ENCODE data around the gene GSE1.

DNA sequence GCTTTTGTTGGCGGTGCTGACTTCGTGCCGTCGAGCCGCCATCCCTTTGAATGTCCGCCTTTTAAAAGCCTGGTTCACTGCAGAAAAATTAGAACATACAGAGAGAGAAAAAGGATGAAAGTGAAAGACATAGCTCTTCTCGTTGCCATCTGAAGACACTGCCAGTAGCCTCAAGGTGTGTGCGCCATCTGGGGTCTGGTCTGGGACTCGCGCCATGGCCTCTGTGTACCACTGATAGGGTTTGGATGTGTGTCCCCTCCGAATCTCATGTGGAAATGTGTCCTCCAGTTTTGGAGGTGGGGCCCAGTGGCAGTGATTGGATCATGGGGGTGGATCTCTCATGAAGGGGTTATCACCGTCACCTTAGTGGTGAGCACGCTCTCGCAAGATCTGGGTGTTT is 15.5 kb downstream of the GSE1 start:
- TF ChIP-seq IRF2 (CRISPR knock-in tag; IDR thresholded peaks at IDR 0.05; ENCODE audit: borderline replicate concordance, low read depth) (no peak), TEAD4 (CRISPR knock-in tag; IDR thresholded peaks at IDR 0.05) (no peak), SP1 (CRISPR knock-in tag; conservative IDR thresholded peaks at IDR 0.05) (no peak), ZBTB21 (CRISPR knock-in tag; IDR thresholded peaks at IDR 0.05; ENCODE audit: borderline replicate concordance) (no peak), ATF1 (CRISPR knock-in tag; IDR thresholded peaks at IDR 0.05) (no peak), FOXJ3 (CRISPR knock-in tag; IDR thresholded peaks at IDR 0.05; ENCODE audit: borderline replicate concordance) (no peak)
- TF ChIP-seq, protein P1, sequence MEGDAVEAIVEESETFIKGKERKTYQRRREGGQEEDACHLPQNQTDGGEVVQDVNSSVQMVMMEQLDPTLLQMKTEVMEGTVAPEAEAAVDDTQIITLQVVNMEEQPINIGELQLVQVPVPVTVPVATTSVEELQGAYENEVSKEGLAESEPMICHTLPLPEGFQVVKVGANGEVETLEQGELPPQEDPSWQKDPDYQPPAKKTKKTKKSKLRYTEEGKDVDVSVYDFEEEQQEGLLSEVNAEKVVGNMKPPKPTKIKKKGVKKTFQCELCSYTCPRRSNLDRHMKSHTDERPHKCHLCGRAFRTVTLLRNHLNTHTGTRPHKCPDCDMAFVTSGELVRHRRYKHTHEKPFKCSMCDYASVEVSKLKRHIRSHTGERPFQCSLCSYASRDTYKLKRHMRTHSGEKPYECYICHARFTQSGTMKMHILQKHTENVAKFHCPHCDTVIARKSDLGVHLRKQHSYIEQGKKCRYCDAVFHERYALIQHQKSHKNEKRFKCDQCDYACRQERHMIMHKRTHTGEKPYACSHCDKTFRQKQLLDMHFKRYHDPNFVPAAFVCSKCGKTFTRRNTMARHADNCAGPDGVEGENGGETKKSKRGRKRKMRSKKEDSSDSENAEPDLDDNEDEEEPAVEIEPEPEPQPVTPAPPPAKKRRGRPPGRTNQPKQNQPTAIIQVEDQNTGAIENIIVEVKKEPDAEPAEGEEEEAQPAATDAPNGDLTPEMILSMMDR (IDR thresholded peaks at IDR 0.05), result no peak
- TF ChIP-seq, protein P2, sequence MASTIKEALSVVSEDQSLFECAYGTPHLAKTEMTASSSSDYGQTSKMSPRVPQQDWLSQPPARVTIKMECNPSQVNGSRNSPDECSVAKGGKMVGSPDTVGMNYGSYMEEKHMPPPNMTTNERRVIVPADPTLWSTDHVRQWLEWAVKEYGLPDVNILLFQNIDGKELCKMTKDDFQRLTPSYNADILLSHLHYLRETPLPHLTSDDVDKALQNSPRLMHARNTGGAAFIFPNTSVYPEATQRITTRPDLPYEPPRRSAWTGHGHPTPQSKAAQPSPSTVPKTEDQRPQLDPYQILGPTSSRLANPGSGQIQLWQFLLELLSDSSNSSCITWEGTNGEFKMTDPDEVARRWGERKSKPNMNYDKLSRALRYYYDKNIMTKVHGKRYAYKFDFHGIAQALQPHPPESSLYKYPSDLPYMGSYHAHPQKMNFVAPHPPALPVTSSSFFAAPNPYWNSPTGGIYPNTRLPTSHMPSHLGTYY (CRISPR knock-in tag; IDR thresholded peaks at IDR 0.05), result no peak
- TF ChIP-seq, protein P3, sequence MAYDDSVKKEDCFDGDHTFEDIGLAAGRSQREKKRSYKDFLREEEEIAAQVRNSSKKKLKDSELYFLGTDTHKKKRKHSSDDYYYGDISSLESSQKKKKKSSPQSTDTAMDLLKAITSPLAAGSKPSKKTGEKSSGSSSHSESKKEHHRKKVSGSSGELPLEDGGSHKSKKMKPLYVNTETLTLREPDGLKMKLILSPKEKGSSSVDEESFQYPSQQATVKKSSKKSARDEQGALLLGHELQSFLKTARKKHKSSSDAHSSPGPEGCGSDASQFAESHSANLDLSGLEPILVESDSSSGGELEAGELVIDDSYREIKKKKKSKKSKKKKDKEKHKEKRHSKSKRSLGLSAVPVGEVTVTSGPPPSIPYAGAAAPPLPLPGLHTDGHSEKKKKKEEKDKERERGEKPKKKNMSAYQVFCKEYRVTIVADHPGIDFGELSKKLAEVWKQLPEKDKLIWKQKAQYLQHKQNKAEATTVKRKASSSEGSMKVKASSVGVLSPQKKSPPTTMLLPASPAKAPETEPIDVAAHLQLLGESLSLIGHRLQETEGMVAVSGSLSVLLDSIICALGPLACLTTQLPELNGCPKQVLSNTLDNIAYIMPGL (CRISPR knock-in tag; IDR thresholded peaks at IDR 0.05), result no peak
- TF ChIP-seq, protein P4, sequence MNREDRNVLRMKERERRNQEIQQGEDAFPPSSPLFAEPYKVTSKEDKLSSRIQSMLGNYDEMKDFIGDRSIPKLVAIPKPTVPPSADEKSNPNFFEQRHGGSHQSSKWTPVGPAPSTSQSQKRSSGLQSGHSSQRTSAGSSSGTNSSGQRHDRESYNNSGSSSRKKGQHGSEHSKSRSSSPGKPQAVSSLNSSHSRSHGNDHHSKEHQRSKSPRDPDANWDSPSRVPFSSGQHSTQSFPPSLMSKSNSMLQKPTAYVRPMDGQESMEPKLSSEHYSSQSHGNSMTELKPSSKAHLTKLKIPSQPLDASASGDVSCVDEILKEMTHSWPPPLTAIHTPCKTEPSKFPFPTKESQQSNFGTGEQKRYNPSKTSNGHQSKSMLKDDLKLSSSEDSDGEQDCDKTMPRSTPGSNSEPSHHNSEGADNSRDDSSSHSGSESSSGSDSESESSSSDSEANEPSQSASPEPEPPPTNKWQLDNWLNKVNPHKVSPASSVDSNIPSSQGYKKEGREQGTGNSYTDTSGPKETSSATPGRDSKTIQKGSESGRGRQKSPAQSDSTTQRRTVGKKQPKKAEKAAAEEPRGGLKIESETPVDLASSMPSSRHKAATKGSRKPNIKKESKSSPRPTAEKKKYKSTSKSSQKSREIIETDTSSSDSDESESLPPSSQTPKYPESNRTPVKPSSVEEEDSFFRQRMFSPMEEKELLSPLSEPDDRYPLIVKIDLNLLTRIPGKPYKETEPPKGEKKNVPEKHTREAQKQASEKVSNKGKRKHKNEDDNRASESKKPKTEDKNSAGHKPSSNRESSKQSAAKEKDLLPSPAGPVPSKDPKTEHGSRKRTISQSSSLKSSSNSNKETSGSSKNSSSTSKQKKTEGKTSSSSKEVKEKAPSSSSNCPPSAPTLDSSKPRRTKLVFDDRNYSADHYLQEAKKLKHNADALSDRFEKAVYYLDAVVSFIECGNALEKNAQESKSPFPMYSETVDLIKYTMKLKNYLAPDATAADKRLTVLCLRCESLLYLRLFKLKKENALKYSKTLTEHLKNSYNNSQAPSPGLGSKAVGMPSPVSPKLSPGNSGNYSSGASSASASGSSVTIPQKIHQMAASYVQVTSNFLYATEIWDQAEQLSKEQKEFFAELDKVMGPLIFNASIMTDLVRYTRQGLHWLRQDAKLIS (CRISPR knock-in tag; IDR thresholded peaks at IDR 0.05; ENCODE audit: borderline replicate concordance), result no peak
